ENCODE measurements around the gene HCRTR1. TPM values are rescaled to one million over a fixed set of nuclear protein-coding genes. Genes with fewer than 3 reads are reported as not detected.

The HCRTR1 gene
- polyA plus RNA-seq, 1 of the 3 experiments (the other 2 are of a cell fraction) = 0.03 TPM

DNA sequence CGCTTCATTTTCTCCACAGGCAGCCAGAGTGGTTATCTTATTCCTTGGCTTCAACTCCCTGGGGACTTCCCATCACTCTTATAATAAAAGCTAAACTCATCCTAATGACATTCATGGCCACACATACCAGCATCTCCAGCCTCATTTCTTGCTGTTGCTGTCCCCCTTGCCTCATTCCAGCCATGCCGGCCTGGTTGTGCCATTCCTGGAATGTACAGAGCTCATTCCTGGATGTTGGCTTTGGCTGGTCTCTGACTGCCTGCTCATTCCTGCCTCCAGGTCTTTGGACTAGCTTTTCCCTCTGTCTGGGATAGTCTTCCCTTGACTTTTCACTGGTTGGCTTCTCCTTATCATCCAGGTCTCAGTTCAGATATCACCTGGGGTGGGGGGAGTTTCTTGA, 29.6 kb downstream of the HCRTR1 start:
- POLR2A ChIA-PET = no interaction called here
- no peak overlapping the region for H3K27ac ChIP-seq (ENCODE audit: low read depth in 2 of 2, low read length in 1 of 2)

More for the DNA sequence above, 29.6 kb downstream of the HCRTR1 start:
- 40% methylated on average over 2 of the region's 2 CpGs for WGBS (ENCODE audit: low lambda C conversion rate)
- Histone ChIP-seq H3K79me2 (ENCODE audit: insufficient read depth) (peaks cover 32% of the 10 kb centered on the region), H3K9me3 (no peaks in the 10 kb centered on the region), H3K36me3 (replicated peaks in 1 of 2; ENCODE audit: control insufficient read depth in 1 of 2, insufficient read depth in 2 of 2, low read length in 1 of 2) (peaks cover 0 to 7% of the 10 kb centered on the region in 2 experiments), H3K9me2 (no peaks in the 10 kb centered on the region), H3K4me2 (no peak overlapping the region), H3F3A (replicated peaks; ENCODE audit: insufficient read depth) (peaks cover 6% of the 10 kb centered on the region), H4K20me1 (ENCODE audit: insufficient read depth) (no peaks in the 10 kb centered on the region), H3K4me1 (ENCODE audit: control insufficient read depth in 1 of 2, insufficient read depth in 2 of 2, low read depth in 1 of 2, low read length in 1 of 2) (peaks cover 7 to 26% of the 10 kb centered on the region in 2 experiments; a peak in 3 of 4 replicates), H3K9ac (no peak overlapping the region), H3K27me3 (ENCODE audit: insufficient read depth) (no peaks in the 10 kb centered on the region), H3K4me3 (ENCODE audit: low read depth in 2 of 2, low read length in 1 of 2) (no peak overlapping the region), H2AFZ (ENCODE audit: low read depth) (no peak overlapping the region)
- CTCF ChIA-PET = interaction anchor here (0.8 to 1.8 kb wide), 3 partner anchors 14 to 143 kb away, joined by 3 to 5 read pairs (median 3); no protein-coding TSS in a partner anchor
- no peak for DNase-seq
- no peak for TF ChIP-seq RAD21 (IDR thresholded peaks at IDR 0.05; ENCODE audit: low read length)
- TF ChIP-seq, protein P1, sequence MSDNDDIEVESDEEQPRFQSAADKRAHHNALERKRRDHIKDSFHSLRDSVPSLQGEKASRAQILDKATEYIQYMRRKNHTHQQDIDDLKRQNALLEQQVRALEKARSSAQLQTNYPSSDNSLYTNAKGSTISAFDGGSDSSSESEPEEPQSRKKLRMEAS (IDR thresholded peaks at IDR 0.05; ENCODE audit: low read depth) = no peak
- TF ChIP-seq, protein P2, sequence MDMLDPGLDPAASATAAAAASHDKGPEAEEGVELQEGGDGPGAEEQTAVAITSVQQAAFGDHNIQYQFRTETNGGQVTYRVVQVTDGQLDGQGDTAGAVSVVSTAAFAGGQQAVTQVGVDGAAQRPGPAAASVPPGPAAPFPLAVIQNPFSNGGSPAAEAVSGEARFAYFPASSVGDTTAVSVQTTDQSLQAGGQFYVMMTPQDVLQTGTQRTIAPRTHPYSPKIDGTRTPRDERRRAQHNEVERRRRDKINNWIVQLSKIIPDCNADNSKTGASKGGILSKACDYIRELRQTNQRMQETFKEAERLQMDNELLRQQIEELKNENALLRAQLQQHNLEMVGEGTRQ (IDR thresholded peaks at IDR 0.05; ENCODE audit: borderline replicate concordance, low read depth, low read length) = no peak
- TF ChIP-seq, protein P3, sequence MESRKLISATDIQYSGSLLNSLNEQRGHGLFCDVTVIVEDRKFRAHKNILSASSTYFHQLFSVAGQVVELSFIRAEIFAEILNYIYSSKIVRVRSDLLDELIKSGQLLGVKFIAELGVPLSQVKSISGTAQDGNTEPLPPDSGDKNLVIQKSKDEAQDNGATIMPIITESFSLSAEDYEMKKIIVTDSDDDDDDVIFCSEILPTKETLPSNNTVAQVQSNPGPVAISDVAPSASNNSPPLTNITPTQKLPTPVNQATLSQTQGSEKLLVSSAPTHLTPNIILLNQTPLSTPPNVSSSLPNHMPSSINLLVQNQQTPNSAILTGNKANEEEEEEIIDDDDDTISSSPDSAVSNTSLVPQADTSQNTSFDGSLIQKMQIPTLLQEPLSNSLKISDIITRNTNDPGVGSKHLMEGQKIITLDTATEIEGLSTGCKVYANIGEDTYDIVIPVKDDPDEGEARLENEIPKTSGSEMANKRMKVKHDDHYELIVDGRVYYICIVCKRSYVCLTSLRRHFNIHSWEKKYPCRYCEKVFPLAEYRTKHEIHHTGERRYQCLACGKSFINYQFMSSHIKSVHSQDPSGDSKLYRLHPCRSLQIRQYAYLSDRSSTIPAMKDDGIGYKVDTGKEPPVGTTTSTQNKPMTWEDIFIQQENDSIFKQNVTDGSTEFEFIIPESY (IDR thresholded peaks at IDR 0.05; ENCODE audit: borderline replicate concordance, low read depth) = no peak
- TF ChIP-seq MXI1 (IDR thresholded peaks at IDR 0.05; ENCODE audit: low read depth, low read length) = no peak
- TF ChIP-seq ELF1 (IDR thresholded peaks at IDR 0.05) = no peak
- TF ChIP-seq, protein P4, sequence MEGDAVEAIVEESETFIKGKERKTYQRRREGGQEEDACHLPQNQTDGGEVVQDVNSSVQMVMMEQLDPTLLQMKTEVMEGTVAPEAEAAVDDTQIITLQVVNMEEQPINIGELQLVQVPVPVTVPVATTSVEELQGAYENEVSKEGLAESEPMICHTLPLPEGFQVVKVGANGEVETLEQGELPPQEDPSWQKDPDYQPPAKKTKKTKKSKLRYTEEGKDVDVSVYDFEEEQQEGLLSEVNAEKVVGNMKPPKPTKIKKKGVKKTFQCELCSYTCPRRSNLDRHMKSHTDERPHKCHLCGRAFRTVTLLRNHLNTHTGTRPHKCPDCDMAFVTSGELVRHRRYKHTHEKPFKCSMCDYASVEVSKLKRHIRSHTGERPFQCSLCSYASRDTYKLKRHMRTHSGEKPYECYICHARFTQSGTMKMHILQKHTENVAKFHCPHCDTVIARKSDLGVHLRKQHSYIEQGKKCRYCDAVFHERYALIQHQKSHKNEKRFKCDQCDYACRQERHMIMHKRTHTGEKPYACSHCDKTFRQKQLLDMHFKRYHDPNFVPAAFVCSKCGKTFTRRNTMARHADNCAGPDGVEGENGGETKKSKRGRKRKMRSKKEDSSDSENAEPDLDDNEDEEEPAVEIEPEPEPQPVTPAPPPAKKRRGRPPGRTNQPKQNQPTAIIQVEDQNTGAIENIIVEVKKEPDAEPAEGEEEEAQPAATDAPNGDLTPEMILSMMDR (IDR thresholded peaks at IDR 0.05) = no peak
- TF ChIP-seq, protein P5, sequence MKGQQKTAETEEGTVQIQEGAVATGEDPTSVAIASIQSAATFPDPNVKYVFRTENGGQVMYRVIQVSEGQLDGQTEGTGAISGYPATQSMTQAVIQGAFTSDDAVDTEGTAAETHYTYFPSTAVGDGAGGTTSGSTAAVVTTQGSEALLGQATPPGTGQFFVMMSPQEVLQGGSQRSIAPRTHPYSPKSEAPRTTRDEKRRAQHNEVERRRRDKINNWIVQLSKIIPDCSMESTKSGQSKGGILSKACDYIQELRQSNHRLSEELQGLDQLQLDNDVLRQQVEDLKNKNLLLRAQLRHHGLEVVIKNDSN (IDR thresholded peaks at IDR 0.05; ENCODE audit: borderline replicate concordance, low read depth) = no peak
- TF ChIP-seq CHD2 (IDR thresholded peaks at IDR 0.05; ENCODE audit: low read length, partially characterized antibody) = no peak
- TF ChIP-seq EP300 (IDR thresholded peaks at IDR 0.05; ENCODE audit: borderline replicate concordance in 1 of 2, low read depth in 1 of 2, low read length in 1 of 2) = no peak
- no peak for TF ChIP-seq JUND (IDR thresholded peaks at IDR 0.05)
- TF ChIP-seq NFIC (IDR thresholded peaks at IDR 0.05; ENCODE audit: borderline replicate concordance) = no peak
- no peak for TF ChIP-seq TCF12 (IDR thresholded peaks at IDR 0.05)
- TF ChIP-seq MEF2A (IDR thresholded peaks at IDR 0.05; ENCODE audit: borderline replicate concordance, low read depth) = no peak
- TF ChIP-seq FOSL2 (IDR thresholded peaks at IDR 0.05; ENCODE audit: borderline replicate concordance, low read depth) = no peak
- TF ChIP-seq RXRA (IDR thresholded peaks at IDR 0.05; ENCODE audit: borderline replicate concordance, low read depth) = no peak
- no peak for TF ChIP-seq POLR2AphosphoS5 (IDR thresholded peaks at IDR 0.05; ENCODE audit: low read depth, low read length)
- no peak for TF ChIP-seq TAF1 (IDR thresholded peaks at IDR 0.05; ENCODE audit: borderline replicate concordance, low read depth, low read length)
